Activated T-helper 1 cell treated with anti-CD3 and anti-CD28 coated beads, Interleukin-12 subunit alpha, Interleukin-12 subunit beta, Interleukin-2, Interleukin-4 antibody, amounts not matched to agents 30 ng/mL and 10 ng/mL and 1 ng/mL, durations not matched to agents 14 hours and 24 hours and 36 hours (primary cell): ENCODE results near the gene PPP1R9A. TPM values are rescaled to one million over a fixed set of nuclear protein-coding genes. Genes with fewer than 3 reads are reported as not detected.

Source experiments
- DNase-seq: peaks from one replicate; pipeline ENCODE4 v3.0.0; 2021; ENCODE audit warnings: low spot score
- H3K27ac Mint-ChIP-seq: one replicate; pipeline ENCODE4 v1.8.0; 2021; ENCODE audit warnings: mild to moderate bottlenecking, mixed read lengths
- H3K27me3 Mint-ChIP-seq: one replicate; pipeline ENCODE4 v1.8.0; 2022; ENCODE audit warnings: mild to moderate bottlenecking, moderate library complexity, mixed read lengths; ENCODE audit not compliant: insufficient read depth
- H3K36me3 Mint-ChIP-seq: one replicate; pipeline ENCODE4 v1.8.0; 2021; ENCODE audit warnings: low read depth, mixed read lengths
- H3K4me1 Mint-ChIP-seq: one replicate; pipeline ENCODE4 v1.8.0; 2021; ENCODE audit warnings: low read depth, mixed read lengths
- H3K4me3 Mint-ChIP-seq: one replicate; pipeline ENCODE4 v1.8.0; 2021; ENCODE audit warnings: mild to moderate bottlenecking, moderate library complexity, mixed read lengths
- H3K9me3 Mint-ChIP-seq: one replicate; pipeline ENCODE4 v1.8.0; 2021; ENCODE audit warnings: mixed read lengths
- intact Hi-C: fragments of 100-400 bp; cut with micrococcal nuclease; formaldehyde crosslinking; loops from one replicate; pipeline ENCODE4 v1.15.1; 2024
- total RNA-seq: library from RNA; stranded (reverse); gene quantifications from 2 replicates; pipeline ENCODE4 v1.2.3, GENCODE V29; 2022

Gene PPP1R9A
- total RNA-seq, 1 donor from 2014 or later, result not detected

GRCh38 chr7:95225301-95225700 is 317.9 kb downstream of the PPP1R9A start:
- DNase-seq, result no peak
- intact Hi-C loops, result no loop called here
- Mint-ChIP-seq H3K9me3 (no peaks in the 10 kb centered on the region), H3K27me3 (no peaks in the 10 kb centered on the region), H3K4me3 (no peak overlapping the region), H3K36me3 (no peaks in the 10 kb centered on the region), H3K4me1 (no peaks in the 10 kb centered on the region), H3K27ac (no peak overlapping the region)

- H3K4me3 Mint-ChIP-seq, result no peak overlapping the region
- no peaks in the 10 kb centered on the region for H3K36me3 Mint-ChIP-seq
- H3K27ac Mint-ChIP-seq, result no peak overlapping the region
These were observed 321.9 kb downstream of the PPP1R9A start for GRCh38 chr7:95229301-95229700.

GRCh38 chr7:95238252-95238943 is 331.0 kb downstream of the PPP1R9A start:
- Mint-ChIP-seq H3K4me3 (no peak overlapping the region), H3K27me3 (no peaks in the 10 kb centered on the region), H3K9me3 (no peaks in the 10 kb centered on the region), H3K36me3 (no peaks in the 10 kb centered on the region), H3K4me1 (no peaks in the 10 kb centered on the region), H3K27ac (no peak overlapping the region)
- no peak for DNase-seq
- intact Hi-C loops, result no loop called here

More at GRCh38 chr7:95229301-95229700, 321.9 kb downstream of the PPP1R9A start:
- intact Hi-C loops, result no loop called here
- DNase-seq, result no peak
- no peaks in the 10 kb centered on the region for H3K4me1 Mint-ChIP-seq
- no peaks in the 10 kb centered on the region for H3K27me3 Mint-ChIP-seq
- H3K9me3 Mint-ChIP-seq, result no peaks in the 10 kb centered on the region

- Mint-ChIP-seq H3K36me3 (no peaks in the 10 kb centered on the region), H3K4me1 (no peaks in the 10 kb centered on the region), H3K4me3 (no peak overlapping the region), H3K27me3 (no peaks in the 10 kb centered on the region), H3K9me3 (no peaks in the 10 kb centered on the region), H3K27ac (no peak overlapping the region)
- intact Hi-C loops, result loop anchor here (10.0 kb wide), 1 partner anchor 234 kb away; no protein-coding TSS in a partner anchor
- no peak for DNase-seq
These were observed 333.5 kb downstream of the PPP1R9A start for GRCh38 chr7:95240921-95241320.

- Mint-ChIP-seq H3K9me3 (no peaks in the 10 kb centered on the region), H3K4me1 (no peaks in the 10 kb centered on the region), H3K27me3 (no peaks in the 10 kb centered on the region), H3K36me3 (no peaks in the 10 kb centered on the region), H3K4me3 (no peak overlapping the region), H3K27ac (no peak overlapping the region)
- intact Hi-C loops, result loop anchor here (10.0 kb wide), 1 partner anchor 233 kb away; no protein-coding TSS in a partner anchor
- no peak for DNase-seq
These were observed 334.9 kb downstream of the PPP1R9A start for GRCh38 chr7:95242266-95242665.

- no peaks in the 10 kb centered on the region for H3K36me3 Mint-ChIP-seq
- intact Hi-C loops, result loop anchor here (10.0 kb wide), 1 partner anchor 230 kb away; no protein-coding TSS in a partner anchor
- no peak overlapping the region for H3K27ac Mint-ChIP-seq
- H3K27me3 Mint-ChIP-seq, result no peaks in the 10 kb centered on the region
- no peak for DNase-seq
- no peaks in the 10 kb centered on the region for H3K4me1 Mint-ChIP-seq
- no peaks in the 10 kb centered on the region for H3K9me3 Mint-ChIP-seq
- no peak overlapping the region for H3K4me3 Mint-ChIP-seq
These were observed 337.2 kb downstream of the PPP1R9A start for GRCh38 chr7:95244616-95245015.

- Mint-ChIP-seq H3K4me1 (no peaks in the 10 kb centered on the region), H3K4me3 (no peak overlapping the region), H3K36me3 (no peaks in the 10 kb centered on the region), H3K9me3 (no peaks in the 10 kb centered on the region), H3K27me3 (no peaks in the 10 kb centered on the region), H3K27ac (no peak overlapping the region)
- no peak for DNase-seq
- intact Hi-C loops, result loop anchor here (2.0 to 10.0 kb wide), 2 partner anchors 229 to 797 kb away; no protein-coding TSS in a partner anchor
These were observed 338.6 kb downstream of the PPP1R9A start for GRCh38 chr7:95245828-95246500.

- intact Hi-C loops, result loop anchor here (2.0 to 10.0 kb wide), 2 partner anchors 228 to 798 kb away; no protein-coding TSS in a partner anchor
- Mint-ChIP-seq H3K27me3 (no peaks in the 10 kb centered on the region), H3K27ac (no peak overlapping the region), H3K4me1 (no peaks in the 10 kb centered on the region), H3K36me3 (no peaks in the 10 kb centered on the region), H3K9me3 (no peaks in the 10 kb centered on the region), H3K4me3 (no peak overlapping the region)
- no peak for DNase-seq
These were observed 339.5 kb downstream of the PPP1R9A start for GRCh38 chr7:95246831-95247370.

- no peak for DNase-seq
- no peaks in the 10 kb centered on the region for H3K9me3 Mint-ChIP-seq
- no peak overlapping the region for H3K4me3 Mint-ChIP-seq
- H3K36me3 Mint-ChIP-seq, result no peaks in the 10 kb centered on the region
- intact Hi-C loops, result no loop called here
- H3K4me1 Mint-ChIP-seq, result no peaks in the 10 kb centered on the region
- H3K27ac Mint-ChIP-seq, result no peak overlapping the region
- H3K27me3 Mint-ChIP-seq, result no peaks in the 10 kb centered on the region
These were observed 343.2 kb downstream of the PPP1R9A start for GRCh38 chr7:95250571-95250970.

GRCh38 chr7:95251966-95252365 is 344.6 kb downstream of the PPP1R9A start:
- intact Hi-C loops, result no loop called here
- H3K27me3 Mint-ChIP-seq, result no peaks in the 10 kb centered on the region
- H3K4me3 Mint-ChIP-seq, result no peak overlapping the region
- no peaks in the 10 kb centered on the region for H3K36me3 Mint-ChIP-seq
- DNase-seq, result no peak
- no peak overlapping the region for H3K27ac Mint-ChIP-seq
- no peaks in the 10 kb centered on the region for H3K9me3 Mint-ChIP-seq
- no peaks in the 10 kb centered on the region for H3K4me1 Mint-ChIP-seq

GRCh38 chr7:95253986-95254385 is 346.6 kb downstream of the PPP1R9A start:
- Mint-ChIP-seq H3K9me3 (no peaks in the 10 kb centered on the region), H3K4me1 (no peaks in the 10 kb centered on the region), H3K4me3 (no peak overlapping the region), H3K36me3 (no peaks in the 10 kb centered on the region), H3K27ac (no peak overlapping the region), H3K27me3 (no peaks in the 10 kb centered on the region)
- no peak for DNase-seq
- intact Hi-C loops, result no loop called here

- H3K27ac Mint-ChIP-seq, result no peak overlapping the region
- intact Hi-C loops, result no loop called here
- no peaks in the 10 kb centered on the region for H3K36me3 Mint-ChIP-seq
- no peak overlapping the region for H3K4me3 Mint-ChIP-seq
- no peaks in the 10 kb centered on the region for H3K9me3 Mint-ChIP-seq
- H3K4me1 Mint-ChIP-seq, result no peaks in the 10 kb centered on the region
- no peak for DNase-seq
- H3K27me3 Mint-ChIP-seq, result no peaks in the 10 kb centered on the region
These were observed 348.3 kb downstream of the PPP1R9A start for GRCh38 chr7:95255691-95256090.

GRCh38 chr7:95261895-95262415 is 354.6 kb downstream of the PPP1R9A start:
- H3K9me3 Mint-ChIP-seq, result no peaks in the 10 kb centered on the region
- DNase-seq, result no peak
- no peaks in the 10 kb centered on the region for H3K27me3 Mint-ChIP-seq
- no peaks in the 10 kb centered on the region for H3K36me3 Mint-ChIP-seq
- intact Hi-C loops, result no loop called here
- H3K27ac Mint-ChIP-seq, result no peak overlapping the region
- H3K4me1 Mint-ChIP-seq, result no peaks in the 10 kb centered on the region
- H3K4me3 Mint-ChIP-seq, result no peak overlapping the region
